NCI-H146 treated with DMSO at 0.1 percent for 48 hours (cell line): ENCODE measurements around the gene PPA2.

Experiments used
- DNase-seq: peaks from one replicate; lab custom pipeline; 2025; ENCODE audit not compliant: unreplicated experiment; lab: John Stamatoyannopoulos, UW

Gene PPA2

GRCh38 chr4:105399532-105400161, 74.2 kb downstream of the PPA2 start:
- DNase-seq = no peak

GRCh38 chr4:105392858-105393257, 81.0 kb downstream of the PPA2 start:
- DNase-seq = no peak

- no peak for DNase-seq
Measured at GRCh38 chr4:105389167-105389566, 84.7 kb downstream of the PPA2 start.

GRCh38 chr4:105387466-105387865, 86.4 kb downstream of the PPA2 start:
- no peak for DNase-seq

GRCh38 chr4:105386012-105386411, 87.8 kb downstream of the PPA2 start:
- DNase-seq = no peak

GRCh38 chr4:105374071-105374470, 99.8 kb downstream of the PPA2 start:
- no peak for DNase-seq

GRCh38 chr4:105373324-105373723, 100.5 kb downstream of the PPA2 start:
- no peak for DNase-seq

- no peak for DNase-seq
Measured at GRCh38 chr4:105369988-105370387, 103.9 kb downstream of the PPA2 start.

- no peak for DNase-seq
Measured at GRCh38 chr4:105361053-105361452, 112.8 kb downstream of the PPA2 start.

GRCh38 chr4:105357258-105357980, 116.4 kb downstream of the PPA2 start:
- no peak for DNase-seq

GRCh38 chr4:105356194-105356593, 117.7 kb downstream of the PPA2 start:
- no peak for DNase-seq

- DNase-seq = no peak
Measured at GRCh38 chr4:105352826-105353225, 121.0 kb downstream of the PPA2 start.

GRCh38 chr4:105351861-105352260, 122.0 kb downstream of the PPA2 start:
- no peak for DNase-seq

- no peak for DNase-seq
Measured at GRCh38 chr4:105350859-105351490, 122.9 kb downstream of the PPA2 start.

GRCh38 chr4:105348719-105349118, 125.1 kb downstream of the PPA2 start:
- DNase-seq = no peak

- DNase-seq = no peak
Measured at GRCh38 chr4:105346869-105347268, 127.0 kb downstream of the PPA2 start.

- no peak for DNase-seq
Measured at GRCh38 chr4:105345838-105346237, 128.0 kb downstream of the PPA2 start.

GRCh38 chr4:105345358-105345757, 128.5 kb downstream of the PPA2 start:
- DNase-seq = no peak

- no peak for DNase-seq
Measured at GRCh38 chr4:105344141-105344540, 129.7 kb downstream of the PPA2 start.

- no peak for DNase-seq
Measured at GRCh38 chr4:105343146-105343931, 130.5 kb downstream of the PPA2 start.

- DNase-seq = no peak
Measured at GRCh38 chr4:105329081-105329480, 144.8 kb downstream of the PPA2 start.

- no peak for DNase-seq
Measured at GRCh38 chr4:105327956-105328355, 145.9 kb downstream of the PPA2 start.
